Measurements from ENCODE around the gene ADRA2B. TPM values are rescaled to one million over a fixed set of nuclear protein-coding genes. Genes with fewer than 3 reads are reported as not detected.

ADRA2B gene
- total RNA-seq, 2 experiments from 2014 or later = 0.05 TPM; not detected in 1

- peaks cover 75% of the 10 kb centered on the region for H3K4me1 Mint-ChIP-seq
- peaks cover 13% of the 10 kb centered on the region for H3K36me3 Mint-ChIP-seq (ENCODE audit: low read depth)
Measured at GRCh38 chr2:96147593-96148201, 31.3 kb upstream of the ADRA2B start.

GRCh38 chr2:96146881-96147592 lies 30.7 kb upstream of the ADRA2B start:
- POLR2A ChIA-PET = interaction anchor here (1.0 to 7.5 kb wide), 9 partner anchors 9 to 62 kb away, joined by 3 to 91 read pairs (median 6); partner anchors contain the start of gene STARD7
- no peaks in the 10 kb centered on the region for H3K27me3 Mint-ChIP-seq

More at GRCh38 chr2:96147593-96148201, 31.3 kb upstream of the ADRA2B start:
- DNase-seq = no peak
- H3K4me3 Mint-ChIP-seq = peak overlapping the region; percentile 36
- CTCF ChIA-PET = interaction anchor here (1.0 to 13.4 kb wide), 8 partner anchors 9 to 153 kb away, joined by 3 to 323 read pairs (median 4); partner anchors contain the start of genes ADRA2B and ASTL
- H3K27me3 Mint-ChIP-seq = no peaks in the 10 kb centered on the region
- H3K27ac Mint-ChIP-seq = peak overlapping the region; percentile 95
- no peaks in the 10 kb centered on the region for H3K9me3 Mint-ChIP-seq
- POLR2A ChIA-PET = interaction anchor here (1.1 to 7.5 kb wide), 7 partner anchors 9 to 56 kb away, joined by 4 to 91 read pairs (median 6); no protein-coding TSS in a partner anchor

GRCh38 chr2:96146153-96146880 lies 29.9 kb upstream of the ADRA2B start:
- no peaks in the 10 kb centered on the region for H3K9me3 Mint-ChIP-seq
- peak overlapping the region; percentile 95 for H3K27ac Mint-ChIP-seq
- H3K4me1 Mint-ChIP-seq = peaks cover 76% of the 10 kb centered on the region
- ChIA-PET CTCF (interaction anchor here (13.4 kb wide), 1 partner anchor 29 kb away, joined by 323 read pairs; no protein-coding TSS in a partner anchor), POLR2A (interaction anchor here (0.6 to 7.5 kb wide), 10 partner anchors 9 to 809 kb away, joined by 3 to 91 read pairs (median 6); partner anchors contain the start of gene STARD7)
- peak; percentile 87 for DNase-seq
- H3K27me3 Mint-ChIP-seq = no peaks in the 10 kb centered on the region
- H3K4me3 Mint-ChIP-seq = peak overlapping the region; percentile 73
- H3K36me3 Mint-ChIP-seq (ENCODE audit: low read depth) = peaks cover 13% of the 10 kb centered on the region

More at GRCh38 chr2:96146881-96147592, 30.7 kb upstream of the ADRA2B start:
- no peaks in the 10 kb centered on the region for H3K9me3 Mint-ChIP-seq
- H3K4me3 Mint-ChIP-seq = peak overlapping the region; percentile 73
- peaks cover 13% of the 10 kb centered on the region for H3K36me3 Mint-ChIP-seq (ENCODE audit: low read depth)
- no peak for DNase-seq
- H3K4me1 Mint-ChIP-seq = peaks cover 80% of the 10 kb centered on the region
- CTCF ChIA-PET = interaction anchor here (1.1 to 13.4 kb wide), 5 partner anchors 8 to 153 kb away, joined by 3 to 323 read pairs (median 4); partner anchors contain the start of gene ASTL
- peak overlapping the region; percentile 95 for H3K27ac Mint-ChIP-seq

- H3K4me3 Mint-ChIP-seq = peak overlapping the region; percentile 73
- peak overlapping the region; percentile 95 for H3K27ac Mint-ChIP-seq
- peak; percentile 39 for DNase-seq
- H3K9me3 Mint-ChIP-seq = no peaks in the 10 kb centered on the region
- POLR2A ChIA-PET = interaction anchor here (0.6 to 7.5 kb wide), 8 partner anchors 12 to 809 kb away, joined by 3 to 91 read pairs (median 16); partner anchors contain the start of gene STARD7
- CTCF ChIA-PET = interaction anchor here (13.4 kb wide), 1 partner anchor 29 kb away, joined by 323 read pairs; no protein-coding TSS in a partner anchor
- no peaks in the 10 kb centered on the region for H3K27me3 Mint-ChIP-seq
- H3K36me3 Mint-ChIP-seq (ENCODE audit: low read depth) = peaks cover 13% of the 10 kb centered on the region
- H3K4me1 Mint-ChIP-seq = peaks cover 71% of the 10 kb centered on the region
Measured at GRCh38 chr2:96145848-96146152, 29.4 kb upstream of the ADRA2B start.

GRCh38 chr2:96145036-96145847 lies 28.9 kb upstream of the ADRA2B start, which contains the start of gene DUSP2:
TSS of gene DUSP2 (minus strand) at chr2:96145440. CDS start at chr2:96145354, 86 bp downstream.
- DNase-seq = peak; percentile 90
- ChIA-PET CTCF (interaction anchor here (13.4 kb wide), 1 partner anchor 30 kb away, joined by 323 read pairs; no protein-coding TSS in a partner anchor), POLR2A (interaction anchor here (0.8 to 7.5 kb wide), 8 partner anchors 13 to 121 kb away, joined by 3 to 91 read pairs (median 16); partner anchors contain the start of genes ADRA2B and STARD7)
- Mint-ChIP-seq H3K27ac (peak within 1 kb of the TSS; percentile 95), H3K4me1 (peaks cover 67% of the 10 kb centered on the region), H3K27me3 (no peaks in the 10 kb centered on the region), H3K36me3 (ENCODE audit: low read depth) (peaks cover 13% of the 10 kb centered on the region), H3K9me3 (no peaks in the 10 kb centered on the region), H3K4me3 (peak within 1 kb of the TSS; percentile 88)

GRCh38 chr2:96144481-96145035 lies 28.2 kb upstream of the ADRA2B start:
- ChIA-PET CTCF (interaction anchor here (0.9 to 13.4 kb wide), 3 partner anchors 31 to 152 kb away, joined by 3 to 323 read pairs (median 5); no protein-coding TSS in a partner anchor), POLR2A (interaction anchor here (0.8 to 7.5 kb wide), 8 partner anchors 14 to 122 kb away, joined by 3 to 91 read pairs (median 16); partner anchors contain the start of genes ADRA2B and STARD7)
- Mint-ChIP-seq H3K36me3 (ENCODE audit: low read depth) (peaks cover 13% of the 10 kb centered on the region), H3K4me3 (peak overlapping the region; percentile 88), H3K9me3 (no peaks in the 10 kb centered on the region), H3K27me3 (no peaks in the 10 kb centered on the region), H3K27ac (peak overlapping the region; percentile 85), H3K4me1 (peaks cover 67% of the 10 kb centered on the region)
- DNase-seq = peak; percentile 49

- H3K36me3 Mint-ChIP-seq (ENCODE audit: low read depth) = peaks cover 13% of the 10 kb centered on the region
- peak overlapping the region; percentile 88 for H3K4me3 Mint-ChIP-seq
- CTCF ChIA-PET = interaction anchor here (0.8 to 13.4 kb wide), 7 partner anchors 11 to 191 kb away, joined by 3 to 323 read pairs (median 3); partner anchors contain the start of gene NCAPH
- no peaks in the 10 kb centered on the region for H3K9me3 Mint-ChIP-seq
- POLR2A ChIA-PET = interaction anchor here (1.0 to 7.5 kb wide), 8 partner anchors 11 to 65 kb away, joined by 4 to 91 read pairs (median 17); partner anchors contain the start of genes ADRA2B and STARD7
- peak; percentile 41 for DNase-seq
- H3K27ac Mint-ChIP-seq = peak overlapping the region; percentile 85
- H3K27me3 Mint-ChIP-seq = no peaks in the 10 kb centered on the region
- H3K4me1 Mint-ChIP-seq = peaks cover 63% of the 10 kb centered on the region
Measured at GRCh38 chr2:96143848-96144480, 27.6 kb upstream of the ADRA2B start.

- peak overlapping the region; percentile 85 for H3K27ac Mint-ChIP-seq
- H3K4me1 Mint-ChIP-seq = peaks cover 57% of the 10 kb centered on the region
- no peaks in the 10 kb centered on the region for H3K27me3 Mint-ChIP-seq
Measured at GRCh38 chr2:96143231-96143847, 27.0 kb upstream of the ADRA2B start.

GRCh38 chr2:96142217-96143113 lies 26.1 kb upstream of the ADRA2B start:
- H3K36me3 Mint-ChIP-seq (ENCODE audit: low read depth) = peaks cover 13% of the 10 kb centered on the region
- CTCF ChIA-PET = interaction anchor here (0.7 to 13.4 kb wide), 11 partner anchors 10 to 193 kb away, joined by 3 to 323 read pairs (median 3); partner anchors contain the start of genes NCAPH and STARD7
- peaks cover 51% of the 10 kb centered on the region for H3K4me1 Mint-ChIP-seq
- H3K27me3 Mint-ChIP-seq = no peaks in the 10 kb centered on the region
- DNase-seq = peak; percentile 60
- H3K4me3 Mint-ChIP-seq = peak overlapping the region; percentile 48
- POLR2A ChIA-PET = interaction anchor here (0.7 to 7.5 kb wide), 10 partner anchors 10 to 202 kb away, joined by 3 to 91 read pairs (median 4); partner anchors contain the start of genes ANKRD36C, SNRNP200 and STARD7
- H3K27ac Mint-ChIP-seq = peak overlapping the region; percentile 23
- no peaks in the 10 kb centered on the region for H3K9me3 Mint-ChIP-seq

More at GRCh38 chr2:96143231-96143847, 27.0 kb upstream of the ADRA2B start:
- peak overlapping the region; percentile 88 for H3K4me3 Mint-ChIP-seq
- DNase-seq = no peak
- peaks cover 13% of the 10 kb centered on the region for H3K36me3 Mint-ChIP-seq (ENCODE audit: low read depth)
- ChIA-PET CTCF (interaction anchor here (0.8 to 13.4 kb wide), 9 partner anchors 11 to 192 kb away, joined by 3 to 323 read pairs (median 3); partner anchors contain the start of gene NCAPH), POLR2A (interaction anchor here (0.7 to 7.5 kb wide), 11 partner anchors 11 to 201 kb away, joined by 3 to 91 read pairs (median 4); partner anchors contain the start of genes ANKRD36C, SNRNP200 and STARD7)
- H3K9me3 Mint-ChIP-seq = no peaks in the 10 kb centered on the region
